Renal pelvis (tissue), 4 donors: Measurements from ENCODE around the gene MAPK12. TPM values are rescaled to one million over a fixed set of nuclear protein-coding genes. Genes with fewer than 3 reads are reported as not detected.

ENCODE experiments used
- DNase-seq: peaks from one replicate; pipeline ENCODE4 v3.0.0-alpha.2; 2013
- polyA plus RNA-seq, 3 donors: library from polyadenylated mRNA; unstranded; fragments of 120-200 nt; gene quantifications; one replicate each; pipeline ENCODE4 v1.2.1, GENCODE V29; 2013; ENCODE audit not compliant: insufficient read length in 3 of 3

MAPK12 gene
- polyA plus RNA-seq, 3 donors = 16.7 to 17.7 (median 17.2) TPM

DNA sequence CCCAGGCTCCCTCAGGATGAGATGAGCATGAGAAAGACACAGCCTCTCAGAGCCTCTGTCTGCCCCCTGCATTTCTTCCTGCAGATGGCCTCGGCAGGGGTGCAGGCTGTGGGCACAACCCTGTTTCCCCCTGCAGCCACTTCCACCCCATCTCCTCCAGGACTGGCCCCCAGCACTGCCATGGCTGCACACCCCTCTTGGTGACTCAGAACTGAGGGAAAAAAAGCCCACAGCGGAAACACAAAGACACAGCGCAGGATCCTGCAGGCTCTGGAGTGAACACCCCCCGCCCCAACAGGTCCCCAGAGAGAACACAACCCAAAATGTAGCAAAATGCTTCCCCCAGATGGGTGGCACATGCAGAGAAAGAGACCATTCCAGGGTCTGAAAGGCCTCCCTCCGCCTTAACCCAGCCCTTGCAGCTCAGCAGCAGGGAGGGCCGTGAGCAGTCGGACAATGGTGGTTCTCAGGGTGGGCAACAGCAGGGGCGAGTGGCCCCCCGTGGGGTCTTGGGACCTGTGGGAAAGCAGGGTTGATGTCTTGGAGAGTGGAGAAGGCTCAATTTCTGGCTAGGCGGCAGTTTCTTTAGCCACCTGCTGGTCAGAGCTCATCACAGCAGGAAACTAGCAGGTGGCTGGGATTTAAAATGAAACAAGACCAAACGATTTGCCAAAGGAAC, 24.6 kb downstream of the MAPK12 start:
- no peak for DNase-seq

DNA sequence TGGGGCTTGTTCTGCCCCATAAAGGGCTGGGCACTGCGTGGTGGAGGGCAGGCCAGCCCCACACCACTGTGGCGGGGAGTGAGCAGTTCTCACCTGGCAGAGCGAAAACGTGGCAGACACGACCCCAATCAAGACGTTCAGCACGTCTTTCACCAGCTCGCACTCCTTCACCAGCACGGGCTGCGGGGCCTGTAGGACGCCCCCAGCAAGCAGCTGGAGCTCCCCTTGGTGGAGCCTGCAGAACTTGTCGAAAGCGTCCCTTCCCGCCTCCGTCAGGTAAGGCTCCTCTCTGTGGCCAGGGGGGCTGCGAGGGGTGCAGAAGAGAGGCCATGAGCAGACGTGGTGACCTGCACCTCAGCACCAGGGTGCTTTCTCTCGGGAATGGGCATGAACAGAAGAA, 28.3 kb downstream of the MAPK12 start:
- no peak for DNase-seq

DNA sequence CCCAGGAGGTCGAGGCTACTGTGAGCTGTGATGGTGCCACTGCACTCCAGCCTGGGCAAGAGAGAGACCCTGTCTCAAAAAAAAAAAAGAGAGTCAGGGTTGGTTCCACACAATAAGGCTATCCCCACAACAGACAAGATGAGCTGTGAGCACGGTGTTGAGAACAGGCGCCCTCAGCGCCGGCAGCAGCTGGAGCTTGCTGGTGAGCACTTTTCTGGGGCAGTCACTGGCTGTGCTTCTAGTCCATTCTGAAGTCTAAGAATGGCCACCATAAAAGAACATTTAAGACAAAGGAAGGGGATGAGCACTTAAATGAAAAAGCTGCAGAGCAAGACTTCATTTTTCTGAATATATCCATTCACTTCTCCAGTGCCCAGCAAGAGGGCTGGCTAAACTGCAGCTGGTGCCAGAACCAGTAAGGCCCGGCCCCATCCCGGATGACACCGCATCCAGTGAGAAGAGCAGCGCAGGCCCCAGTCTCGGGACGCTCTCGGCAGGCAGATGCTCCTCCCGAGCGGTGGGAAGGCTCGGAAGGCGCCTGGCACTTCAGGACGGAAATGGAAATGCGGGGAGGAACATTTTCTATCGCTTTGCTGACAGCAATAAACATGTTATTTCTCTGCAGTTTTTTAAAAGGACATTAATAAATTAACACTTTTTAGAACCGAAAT, 28.9 kb downstream of the MAPK12 start:
- no peak for DNase-seq

DNA sequence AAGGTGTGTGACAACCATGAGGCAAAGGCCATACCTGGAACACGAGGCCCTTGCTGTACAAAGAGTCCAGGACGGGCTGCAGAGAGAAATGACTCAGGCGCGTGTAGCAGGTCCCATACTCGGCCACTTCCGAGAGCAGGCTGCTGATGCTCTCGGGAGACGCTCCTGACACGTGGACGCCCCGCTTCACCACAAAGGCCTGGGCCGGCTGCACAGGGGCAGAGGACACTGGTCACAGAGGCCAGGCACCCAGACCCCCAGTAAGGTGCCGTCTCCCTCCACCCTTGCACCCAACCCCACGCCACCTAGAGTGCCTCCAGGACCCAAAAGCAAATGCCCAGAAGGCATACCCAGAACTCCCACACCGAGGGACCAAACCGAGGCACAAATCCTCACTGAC, 32.1 kb downstream of the MAPK12 start:
- no peak for DNase-seq

DNA sequence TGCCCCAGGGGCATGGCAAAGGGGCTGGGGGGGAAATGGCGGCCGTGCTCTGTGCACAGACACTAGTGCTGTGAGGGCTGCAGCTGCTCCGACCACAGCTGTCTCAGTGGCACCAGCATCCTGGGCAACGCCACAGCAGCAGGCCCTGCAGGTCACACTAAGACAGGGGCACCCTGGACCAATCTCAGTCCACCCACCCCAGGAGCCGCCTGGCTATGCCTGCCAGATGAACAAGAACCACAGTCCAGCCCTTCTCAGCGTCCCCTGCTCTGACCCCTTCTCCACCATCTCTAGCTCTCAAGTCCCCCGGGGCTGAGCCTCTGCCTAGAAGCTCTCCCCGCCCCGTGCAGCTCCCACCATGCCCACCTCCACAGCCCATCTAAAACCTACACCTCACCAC, 33.1 kb downstream of the MAPK12 start:
- DNase-seq = no peak

DNA sequence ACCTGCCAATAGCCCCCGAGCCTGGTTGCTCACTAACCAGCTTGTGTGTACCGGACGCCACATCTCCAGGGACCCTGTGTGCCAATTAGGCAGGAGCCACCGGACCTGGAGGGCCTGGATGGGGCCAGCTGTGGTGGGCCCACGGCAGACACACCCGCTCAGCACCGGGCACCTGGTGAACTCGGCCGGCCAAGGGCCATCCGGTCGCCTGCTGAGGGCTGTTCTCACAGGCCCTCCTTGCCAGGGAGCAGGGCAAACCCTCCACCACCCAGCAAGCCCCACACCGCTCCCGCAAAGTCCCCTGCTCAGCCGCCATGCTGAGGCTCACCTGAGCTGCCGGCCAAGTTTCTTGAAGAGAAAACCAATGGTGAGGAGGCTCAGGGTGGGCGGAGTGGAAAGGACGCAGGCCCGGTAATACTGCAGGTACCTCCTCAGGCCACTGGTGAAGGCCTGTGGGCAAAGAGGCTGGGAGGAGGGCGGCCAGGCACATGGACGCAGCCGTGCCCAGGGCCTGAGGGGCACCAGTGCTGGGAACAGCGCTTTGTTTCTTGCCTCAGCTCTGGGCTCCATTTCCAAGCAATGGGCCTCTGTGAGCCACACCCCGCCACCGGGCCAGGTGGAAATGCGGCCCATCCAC, 33.8 kb downstream of the MAPK12 start:
- DNase-seq = no peak

DNA sequence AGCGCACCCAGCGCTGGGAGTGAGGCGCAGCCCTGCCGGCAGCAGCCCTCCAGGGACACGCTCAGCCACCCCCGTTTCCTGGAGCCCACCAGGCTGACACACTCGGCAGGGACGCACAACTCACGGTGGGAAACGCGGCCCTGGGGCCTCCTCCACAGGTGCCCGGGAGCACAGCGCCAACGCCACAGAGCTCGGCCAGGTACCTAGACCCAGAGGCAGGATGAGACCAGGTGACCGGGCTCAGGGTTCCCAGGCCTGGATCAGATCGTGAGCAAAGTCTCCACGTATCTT, 34.7 kb downstream of the MAPK12 start:
- DNase-seq = no peak

DNA sequence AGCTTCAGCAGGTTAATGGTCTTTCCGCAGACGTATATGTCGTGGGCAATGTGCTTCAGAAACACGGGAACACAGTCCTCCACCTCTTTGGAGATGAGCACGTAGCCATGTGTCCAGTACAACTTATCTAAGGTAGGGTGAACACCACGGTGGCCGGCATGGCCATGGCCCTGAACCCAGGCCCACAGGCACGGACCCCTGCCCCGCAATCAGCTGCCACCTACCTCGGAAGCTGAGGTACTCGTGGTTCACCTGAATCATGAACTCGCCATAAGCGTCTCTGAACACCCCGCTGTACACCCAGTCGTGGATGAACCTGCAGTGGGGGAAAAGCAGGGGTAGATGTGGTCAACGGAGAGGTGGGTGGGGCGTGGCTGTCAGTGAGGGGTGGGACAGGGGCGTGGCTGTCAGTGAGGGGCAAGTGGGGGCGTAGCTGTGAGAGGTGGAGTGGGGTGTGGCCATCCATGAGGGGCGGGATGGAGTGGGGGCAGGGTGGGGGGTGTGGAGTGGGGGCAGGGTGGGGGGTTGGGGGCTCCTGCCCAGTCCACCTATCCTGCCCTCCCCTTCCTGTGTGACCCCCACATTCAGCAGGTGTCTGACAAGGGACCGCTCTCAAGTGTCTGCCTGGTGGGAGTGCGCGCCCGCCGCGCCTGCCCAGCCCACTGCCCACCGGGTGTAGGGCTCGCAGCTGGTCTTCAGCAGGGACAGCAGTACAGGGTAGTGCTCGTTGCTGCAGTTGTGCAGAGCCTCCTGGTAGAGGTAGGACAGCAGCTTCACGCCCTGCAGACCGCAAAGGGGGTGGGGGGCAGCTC, 35.2 kb downstream of the MAPK12 start:
- no peak for DNase-seq

DNA sequence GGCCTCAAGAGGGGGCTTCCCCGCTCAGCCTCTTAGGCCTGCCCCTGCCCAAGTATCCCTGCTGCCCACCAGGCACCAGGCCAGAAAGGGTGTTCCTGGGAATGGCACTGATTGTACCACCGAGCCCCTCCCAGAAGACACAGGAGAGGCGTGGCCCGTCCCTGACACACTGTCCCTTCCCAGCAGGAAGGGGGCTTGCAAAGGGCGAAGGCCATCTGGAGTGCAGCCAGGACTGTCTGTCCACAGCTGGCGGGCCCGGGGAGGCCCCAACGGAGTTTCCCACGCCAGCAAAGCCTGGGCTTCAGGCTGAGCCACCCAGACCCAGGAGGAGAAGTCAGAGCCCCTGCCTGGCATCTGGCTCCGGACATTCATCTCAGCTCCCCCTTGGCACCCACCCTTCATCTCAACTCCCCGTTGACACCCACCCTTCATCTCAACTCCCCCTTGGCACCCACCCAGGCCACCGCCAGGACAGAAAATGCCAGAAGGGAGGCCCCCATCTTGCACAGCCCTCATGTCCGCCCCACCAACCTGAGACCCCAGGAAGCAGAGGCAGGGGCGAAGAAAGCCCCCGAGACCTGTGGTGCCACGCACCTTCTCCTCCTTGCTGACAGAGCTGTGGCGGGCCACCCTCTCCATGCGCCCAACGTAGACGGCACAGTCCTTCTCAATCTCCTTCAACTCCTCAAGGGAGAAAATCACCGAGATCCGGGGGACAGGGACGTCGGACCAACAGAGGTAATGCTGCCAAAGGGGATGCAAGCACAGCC, 36.1 kb downstream of the MAPK12 start:
- DNase-seq = no peak

DNA sequence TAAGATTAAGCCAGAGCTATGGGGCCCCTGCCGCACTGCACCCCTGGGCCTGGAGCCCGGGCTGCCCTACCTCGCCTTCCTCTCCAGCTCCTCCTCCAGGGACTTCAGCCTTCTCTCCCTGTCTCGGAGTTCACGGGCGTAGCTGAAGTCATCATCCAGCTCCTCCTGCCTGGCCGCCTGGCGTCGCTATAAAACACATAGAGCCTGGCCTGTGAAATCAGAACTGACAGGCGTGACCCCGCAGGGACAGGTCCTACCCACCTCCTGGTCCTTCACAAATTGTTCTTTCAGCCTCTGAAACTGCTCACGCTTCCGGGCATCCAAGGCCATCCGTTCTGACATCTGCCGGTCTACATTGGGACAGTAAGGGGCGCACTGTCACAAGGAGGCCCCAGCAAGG, 37.4 kb downstream of the MAPK12 start:
- DNase-seq = no peak

DNA sequence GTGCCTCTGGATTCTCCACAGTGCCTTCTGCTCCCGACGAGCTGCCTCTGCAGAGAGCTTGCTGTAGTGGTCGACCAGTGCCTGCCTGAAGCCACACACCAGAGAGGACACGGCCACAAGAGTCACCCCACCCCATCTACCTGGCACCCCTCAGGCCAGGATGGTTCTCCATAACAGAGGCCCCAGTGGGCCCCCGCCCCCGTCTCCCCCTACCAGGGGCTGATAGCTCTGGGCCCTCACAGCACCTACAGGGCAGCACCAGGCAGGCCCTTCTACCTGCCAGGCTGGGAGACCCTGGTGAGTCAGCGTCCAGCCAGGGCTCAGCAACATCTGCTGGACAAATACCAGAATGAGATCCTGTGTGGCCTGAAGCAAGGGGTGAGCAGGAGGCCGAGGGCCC, 39.0 kb downstream of the MAPK12 start:
- DNase-seq = no peak

DNA sequence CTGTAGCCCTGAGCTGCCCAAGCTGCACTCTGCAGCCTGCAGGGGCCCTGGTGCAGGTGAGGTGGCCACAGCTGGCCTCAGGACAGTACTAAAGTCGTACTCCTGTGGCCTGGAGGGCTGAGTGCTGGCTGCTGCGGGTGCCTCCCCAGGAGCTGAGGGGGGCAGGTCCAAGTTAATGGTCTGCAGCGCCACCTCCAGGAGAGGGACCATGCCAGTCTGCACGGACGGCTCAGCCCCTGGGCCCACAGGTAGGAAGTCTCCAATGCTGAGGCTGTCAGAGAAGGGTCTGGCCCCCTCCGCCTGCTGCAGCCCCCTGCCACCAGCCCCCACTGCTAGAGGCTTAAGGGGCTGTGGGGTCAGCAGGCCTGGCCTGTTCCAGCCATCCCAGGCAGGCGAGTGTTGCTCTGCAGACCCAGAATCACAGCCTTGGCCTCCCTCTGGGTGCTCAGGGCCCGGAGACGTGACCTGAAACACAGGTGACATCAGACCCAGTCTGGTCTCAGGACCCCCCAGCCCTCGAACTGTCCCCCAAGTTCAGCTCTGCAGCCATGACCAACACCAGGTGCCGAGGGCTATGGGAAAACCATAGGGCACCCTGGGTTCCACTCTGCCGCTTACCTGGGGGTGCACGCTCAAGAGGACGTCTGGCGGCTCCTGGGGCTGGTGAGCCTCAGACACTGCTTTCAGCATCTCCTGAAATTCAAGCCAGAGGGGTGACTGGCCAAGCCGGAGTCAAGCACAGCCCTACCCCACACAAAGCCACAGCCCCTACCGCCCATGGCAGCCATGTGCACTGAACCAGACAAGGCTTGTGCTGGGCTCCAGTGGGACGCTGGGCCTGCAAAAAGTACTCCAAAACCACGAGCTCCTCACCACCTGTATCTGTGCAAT, 39.8 kb downstream of the MAPK12 start:
- no peak for DNase-seq

DNA sequence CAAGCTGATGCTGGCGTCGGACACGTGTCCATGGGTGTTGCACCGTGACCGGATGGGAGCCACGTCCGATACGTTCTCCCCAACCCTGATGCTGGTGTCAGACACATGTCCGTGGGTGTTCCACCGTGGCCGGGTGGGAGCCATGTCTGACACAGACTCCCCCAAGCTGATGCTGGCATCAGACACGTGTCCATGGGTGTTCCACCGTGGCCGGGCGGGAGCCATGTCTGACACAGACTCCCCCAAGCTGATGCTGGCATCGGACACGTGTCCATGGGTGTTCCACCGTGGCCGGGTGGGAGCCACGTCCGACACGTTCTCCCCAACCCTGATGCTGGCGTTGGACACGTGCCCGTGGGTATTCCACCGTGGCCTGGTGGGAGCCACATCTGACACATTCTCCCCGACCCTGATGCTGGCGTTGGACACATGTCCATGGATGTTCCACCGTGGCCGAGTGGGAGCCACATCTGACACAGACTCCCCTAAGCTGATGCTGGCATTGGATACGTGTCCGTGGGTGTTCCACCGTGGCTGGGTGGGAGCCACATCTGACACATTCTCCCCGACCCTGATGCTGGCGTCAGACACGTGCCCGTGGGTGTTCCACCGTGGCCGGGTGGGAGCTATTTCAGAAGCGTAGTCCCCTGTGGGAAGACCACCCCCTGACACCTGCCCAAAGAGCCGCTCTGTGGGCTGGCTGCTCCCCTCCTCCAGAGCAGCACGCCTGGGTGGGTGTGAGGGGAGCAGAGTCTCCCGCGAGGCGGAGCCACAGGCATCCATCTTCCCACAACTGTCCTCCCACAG, 40.7 kb downstream of the MAPK12 start:
- DNase-seq = no peak

DNA sequence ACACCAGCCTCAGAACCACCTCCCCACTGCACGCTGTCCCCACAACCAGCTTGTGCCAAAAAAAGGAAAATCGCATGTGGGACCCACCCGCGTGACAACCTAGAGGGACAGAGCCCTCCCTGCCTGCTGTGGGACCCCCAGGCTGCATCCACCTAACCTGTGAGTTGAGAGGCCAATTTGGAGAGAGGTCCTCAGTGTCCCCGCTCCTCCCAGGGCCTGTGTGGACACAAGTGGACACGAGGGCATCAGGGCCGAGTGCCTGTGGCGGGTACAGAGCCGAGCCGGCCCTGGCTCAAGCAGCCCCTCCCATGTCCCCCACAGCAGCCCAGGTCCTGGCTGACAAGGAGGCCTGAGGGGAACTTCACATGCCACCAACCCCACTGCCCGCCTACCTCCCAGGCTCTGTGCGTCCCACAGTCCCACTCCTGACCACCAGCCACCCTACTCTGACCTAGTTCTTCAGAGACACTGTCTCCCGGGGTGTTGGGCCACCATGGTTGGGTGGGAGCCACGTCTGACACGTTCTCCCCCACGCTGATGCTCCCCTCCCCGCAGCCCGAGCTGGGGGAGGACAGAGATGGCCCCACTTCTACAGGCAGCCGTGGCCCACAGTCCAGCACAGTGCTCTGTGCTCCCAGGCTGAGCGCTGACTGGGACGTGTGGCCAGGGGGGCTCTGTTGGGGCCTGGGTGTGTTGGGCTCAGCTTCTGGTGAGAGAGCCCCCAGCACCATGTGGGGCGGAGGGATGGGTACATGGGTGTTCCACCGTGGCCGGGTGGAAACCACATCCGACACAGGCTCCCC, 41.5 kb downstream of the MAPK12 start:
- no peak for DNase-seq

DNA sequence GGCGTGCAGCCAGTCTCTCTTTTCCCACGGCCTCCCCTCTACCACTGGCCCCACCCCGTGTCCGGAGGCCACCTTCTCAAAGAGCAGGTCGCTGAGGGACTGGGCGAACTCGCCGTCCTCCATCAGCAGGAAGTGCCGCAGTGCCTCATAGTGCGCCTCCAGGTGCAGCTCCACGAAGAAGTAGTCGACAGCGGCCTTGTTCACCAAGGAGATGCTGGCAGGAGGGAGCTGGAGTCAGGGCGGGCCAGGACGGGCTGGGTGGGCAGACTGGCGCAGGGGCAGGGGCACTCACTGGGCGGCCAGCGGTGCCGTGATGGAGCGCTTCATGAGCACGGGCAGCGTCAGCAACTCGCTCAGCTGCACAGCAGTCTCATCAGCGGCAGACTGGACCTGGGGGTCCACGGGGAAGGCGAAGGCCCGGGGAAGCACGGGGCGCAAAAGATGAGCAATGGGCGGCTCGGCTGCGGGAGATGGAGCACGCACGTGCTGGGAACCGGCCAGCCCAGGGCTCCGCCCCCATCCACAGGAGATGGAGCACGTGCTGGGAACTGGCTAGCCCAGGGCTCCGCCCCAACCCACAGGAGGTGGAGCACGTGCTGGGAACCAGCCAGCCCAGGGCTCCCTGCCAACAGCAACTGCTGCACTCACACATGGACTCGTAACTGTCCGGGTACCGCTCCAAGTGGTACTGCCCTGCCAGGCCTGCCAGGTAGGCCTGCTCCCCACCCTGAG, 42.3 kb downstream of the MAPK12 start:
- no peak for DNase-seq

DNA sequence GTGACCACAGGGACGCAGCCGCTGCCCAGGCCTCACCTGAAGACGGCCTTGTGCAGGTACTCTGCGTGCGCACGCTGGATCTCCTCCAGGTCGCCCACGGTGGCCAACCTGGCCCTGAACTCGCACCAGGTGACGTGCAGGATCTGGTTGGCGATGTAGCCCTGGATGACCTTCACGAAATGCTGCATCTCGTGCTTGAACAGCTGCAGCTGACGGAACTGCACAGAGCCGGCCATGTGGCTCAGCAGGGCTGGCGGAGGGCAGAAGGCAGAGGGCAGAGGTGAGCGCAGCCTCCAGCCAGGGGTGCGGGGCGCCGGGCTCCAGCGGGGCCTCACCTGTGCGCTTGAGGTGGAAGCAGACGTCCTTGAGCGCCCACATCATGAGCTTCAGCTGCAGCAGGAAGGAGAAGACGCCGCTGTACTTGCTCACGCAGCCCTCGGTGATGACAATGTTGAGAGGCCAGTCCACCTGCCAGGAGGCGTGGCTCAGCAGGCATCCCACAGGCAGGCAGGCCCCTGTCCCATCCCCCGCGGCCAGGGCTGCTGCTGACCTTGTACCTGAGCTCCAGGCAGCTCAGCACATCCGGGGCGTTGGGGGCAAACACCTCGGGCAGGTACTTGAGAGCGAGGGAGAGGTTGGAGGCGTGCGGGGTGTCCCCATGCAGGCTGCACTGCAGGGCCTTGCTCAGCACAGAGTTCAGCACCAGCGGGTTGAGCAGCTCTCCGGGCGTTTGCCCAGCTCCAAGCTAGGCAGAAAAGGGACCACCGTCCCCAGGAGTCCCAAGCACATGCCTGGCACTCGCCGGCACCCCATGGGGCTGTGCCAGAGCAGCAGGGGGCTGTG, 43.1 kb downstream of the MAPK12 start:
- no peak for DNase-seq

DNA sequence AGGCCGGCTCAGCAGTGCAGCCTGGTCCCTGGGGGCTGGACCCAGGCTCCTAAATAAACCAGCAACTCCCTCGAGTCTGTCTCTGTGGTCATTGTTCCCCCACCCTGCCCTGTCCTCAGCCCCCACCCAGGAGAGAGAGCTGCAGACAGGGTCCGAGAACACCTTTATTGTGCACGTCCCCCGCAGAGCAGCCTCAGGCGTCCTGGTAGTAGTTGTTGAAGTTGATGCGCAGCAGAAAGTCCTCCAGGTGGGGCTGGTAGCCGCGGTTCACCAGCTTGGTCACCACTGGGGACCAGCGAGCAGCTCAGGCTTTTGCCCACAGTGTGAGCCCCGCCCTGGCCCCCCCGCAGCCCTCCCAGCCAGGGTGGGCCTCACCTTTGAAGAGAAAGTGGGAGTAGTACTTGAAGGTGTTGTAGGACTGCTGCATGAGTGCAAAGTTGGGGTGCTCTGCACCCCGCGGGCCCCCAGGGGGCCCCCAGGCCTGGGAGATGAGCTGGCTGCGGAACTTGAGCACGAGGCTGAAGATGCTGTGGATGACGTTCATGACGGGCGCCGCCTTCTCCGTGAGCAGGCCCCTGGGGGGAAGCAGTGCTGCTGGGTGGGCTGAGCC, 43.8 kb downstream of the MAPK12 start:
- no peak for DNase-seq
